Measurements from ENCODE around the gene GART.
"Not testable (repeated sequence)": the region's sequence is repeated elsewhere in the genome, so short reads cannot be mapped to it uniquely, and the experiment has no call there.

The GART gene

DNA sequence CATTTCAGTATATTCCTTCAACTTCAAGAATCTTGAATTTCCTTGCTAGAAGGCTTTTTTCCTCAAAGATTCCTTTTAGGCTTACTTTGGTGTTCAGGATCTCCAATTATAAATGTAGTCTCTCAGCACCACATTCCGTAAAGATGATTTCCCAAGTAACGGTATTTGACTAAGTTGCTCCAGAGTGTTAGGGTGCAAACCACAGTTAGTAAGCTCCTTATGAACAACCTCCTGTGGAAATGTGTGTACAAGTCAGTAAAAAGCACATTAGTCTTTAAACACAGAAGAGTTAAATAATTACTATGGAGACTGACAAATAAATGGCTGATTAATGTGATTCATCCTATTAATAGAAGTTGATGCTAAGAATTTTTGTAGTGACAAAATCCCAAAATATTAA, 36.3 kb upstream of the GART start:
- Histone ChIP-seq H3K27me3 (ENCODE audit: insufficient read depth, insufficient read length) (no peaks in the 10 kb centered on the region), H3K4me3 (ENCODE audit: insufficient read length, low read depth) (no peak overlapping the region), H3K36me3 (ENCODE audit: insufficient read depth, insufficient read length, low read length) (peaks cover 90% of the 10 kb centered on the region), H3K9ac (ENCODE audit: insufficient read length, low read depth) (no peak overlapping the region), H3K4me1 (ENCODE audit: insufficient read depth, insufficient read length) (no peaks in the 10 kb centered on the region), H3K9me3 (ENCODE audit: insufficient read depth, low read length) (no peaks in the 10 kb centered on the region)
- no peak for DNase-seq (ENCODE audit: low read depth, low spot score)
- no peak for TF ChIP-seq SUZ12 (IDR thresholded peaks at IDR 0.05; ENCODE audit: extremely low read depth, insufficient read depth, insufficient read length)
- no peak for TF ChIP-seq ZNF274 (IDR thresholded peaks at IDR 0.05; ENCODE audit: low read depth, low read length)
- TF ChIP-seq YY1 (IDR thresholded peaks at IDR 0.05; ENCODE audit: insufficient read depth, insufficient read length) = no peak

GRCh38 chr21:33576741-33577141, 34.8 kb upstream of the GART start:
- not testable (repeated sequence) for H3K9ac ChIP-seq (ENCODE audit: insufficient read length, low read depth); H3K4me1 ChIP-seq (ENCODE audit: insufficient read depth, insufficient read length); H3K9me3 ChIP-seq (ENCODE audit: insufficient read depth, low read length); H3K4me3 ChIP-seq (ENCODE audit: insufficient read length, low read depth); H3K27me3 ChIP-seq (ENCODE audit: insufficient read depth, insufficient read length); DNase-seq (ENCODE audit: low read depth, low spot score)
- peaks cover 92% of the 10 kb centered on the region for H3K36me3 ChIP-seq (ENCODE audit: insufficient read depth, insufficient read length, low read length)

GRCh38 chr21:33572350-33572749, 30.4 kb upstream of the GART start:
- no peaks in the 10 kb centered on the region for H3K27me3 ChIP-seq (ENCODE audit: insufficient read depth, insufficient read length)
- H3K4me1 ChIP-seq (ENCODE audit: insufficient read depth, insufficient read length) = no peaks in the 10 kb centered on the region
- peaks cover 99% of the 10 kb centered on the region for H3K36me3 ChIP-seq (ENCODE audit: insufficient read depth, insufficient read length, low read length)
- H3K4me3 ChIP-seq (ENCODE audit: insufficient read length, low read depth) = no peak overlapping the region
- no peaks in the 10 kb centered on the region for H3K9me3 ChIP-seq (ENCODE audit: insufficient read depth, low read length)
- no peak for DNase-seq (ENCODE audit: low read depth, low spot score)
- TF ChIP-seq SUZ12 (IDR thresholded peaks at IDR 0.05; ENCODE audit: extremely low read depth, insufficient read depth, insufficient read length) (no peak), YY1 (IDR thresholded peaks at IDR 0.05; ENCODE audit: insufficient read depth, insufficient read length) (no peak), ZNF274 (IDR thresholded peaks at IDR 0.05; ENCODE audit: low read depth, low read length) (no peak)
- no peak overlapping the region for H3K9ac ChIP-seq (ENCODE audit: insufficient read length, low read depth)

DNA sequence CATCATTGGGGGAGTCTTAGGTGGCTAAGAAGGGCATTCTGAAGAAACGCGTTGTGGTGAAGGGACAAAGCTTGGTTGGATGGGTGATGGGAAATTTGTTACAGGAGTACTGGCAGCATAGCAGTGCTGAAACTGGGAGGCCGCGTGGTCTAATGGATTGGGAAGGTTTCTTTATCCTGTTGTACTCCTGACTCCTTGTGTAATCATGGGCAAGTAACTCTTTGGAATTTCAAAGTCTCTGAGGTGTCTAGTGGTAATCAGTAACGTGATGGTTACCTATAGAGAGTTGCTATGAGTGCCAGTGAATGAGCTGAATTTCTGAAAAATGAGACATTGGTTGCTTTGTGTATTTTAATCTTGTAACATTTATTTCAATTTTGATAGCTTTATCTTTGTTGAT, 28.1 kb upstream of the GART start:
- Histone ChIP-seq H3K36me3 (ENCODE audit: insufficient read depth, insufficient read length, low read length) (peaks cover 99% of the 10 kb centered on the region), H3K4me3 (ENCODE audit: insufficient read length, low read depth) (no peak overlapping the region)
- no peak for DNase-seq (ENCODE audit: low read depth, low spot score)

DNA sequence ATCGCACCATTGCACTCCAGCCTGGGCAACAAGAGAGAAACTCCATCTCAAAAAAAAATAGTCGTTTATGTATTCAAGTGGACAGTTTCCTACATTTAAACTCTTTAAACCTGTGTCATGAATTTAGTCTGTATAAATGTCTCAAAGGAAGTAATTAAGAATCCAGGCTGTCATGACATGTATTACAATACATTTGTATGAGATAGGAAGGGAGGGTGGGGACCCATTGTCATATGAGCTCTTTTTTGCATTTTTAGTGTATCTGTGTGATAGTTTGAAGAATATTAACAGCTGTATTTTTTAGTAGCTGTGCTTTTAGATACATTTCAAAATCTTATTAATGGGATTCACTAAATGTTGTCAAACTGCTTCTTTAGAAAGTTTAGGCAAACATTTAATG, 26.5 kb upstream of the GART start:
- Histone ChIP-seq H3K4me1 (ENCODE audit: insufficient read depth, insufficient read length) (no peaks in the 10 kb centered on the region), H3K36me3 (ENCODE audit: insufficient read depth, insufficient read length, low read length) (peaks cover 98% of the 10 kb centered on the region), H3K4me3 (ENCODE audit: insufficient read length, low read depth) (no peak overlapping the region), H3K9me3 (ENCODE audit: insufficient read depth, low read length) (no peaks in the 10 kb centered on the region), H3K9ac (ENCODE audit: insufficient read length, low read depth) (no peak overlapping the region), H3K27me3 (ENCODE audit: insufficient read depth, insufficient read length) (no peaks in the 10 kb centered on the region)
- TF ChIP-seq ZNF274 (IDR thresholded peaks at IDR 0.05; ENCODE audit: low read depth, low read length) (no peak), YY1 (IDR thresholded peaks at IDR 0.05; ENCODE audit: insufficient read depth, insufficient read length) (no peak), SUZ12 (IDR thresholded peaks at IDR 0.05; ENCODE audit: extremely low read depth, insufficient read depth, insufficient read length) (no peak)
- DNase-seq (ENCODE audit: low read depth, low spot score) = no peak

More for the DNA sequence above, 28.1 kb upstream of the GART start:
- Histone ChIP-seq H3K9me3 (ENCODE audit: insufficient read depth, low read length) (no peaks in the 10 kb centered on the region), H3K4me1 (ENCODE audit: insufficient read depth, insufficient read length) (no peaks in the 10 kb centered on the region), H3K9ac (ENCODE audit: insufficient read length, low read depth) (no peak overlapping the region), H3K27me3 (ENCODE audit: insufficient read depth, insufficient read length) (no peaks in the 10 kb centered on the region)
- no peak for TF ChIP-seq ZNF274 (IDR thresholded peaks at IDR 0.05; ENCODE audit: low read depth, low read length)
- no peak for TF ChIP-seq YY1 (IDR thresholded peaks at IDR 0.05; ENCODE audit: insufficient read depth, insufficient read length)
- no peak for TF ChIP-seq SUZ12 (IDR thresholded peaks at IDR 0.05; ENCODE audit: extremely low read depth, insufficient read depth, insufficient read length)

DNA sequence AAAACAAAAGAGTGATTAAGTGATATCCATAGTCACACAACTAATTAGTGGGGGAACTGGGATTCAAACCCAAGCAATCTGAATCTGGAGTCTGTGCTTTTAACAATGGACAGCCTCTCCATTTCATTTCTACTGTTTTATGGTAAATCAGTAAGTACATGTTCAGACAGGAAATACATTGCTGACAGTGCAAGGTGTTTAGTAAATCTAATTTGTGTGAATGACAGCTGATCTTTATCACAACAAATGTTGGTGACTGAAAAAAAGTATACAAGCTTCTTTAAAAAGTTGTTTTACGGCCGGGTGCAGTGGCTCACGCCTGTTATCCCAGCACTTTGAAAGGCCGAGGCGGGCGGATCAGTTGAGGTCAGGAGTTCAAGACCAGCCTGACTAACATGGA, 26.0 kb upstream of the GART start:
- Histone ChIP-seq H3K4me3 (ENCODE audit: insufficient read length, low read depth) (no peak overlapping the region), H3K27me3 (ENCODE audit: insufficient read depth, insufficient read length) (no peaks in the 10 kb centered on the region), H3K9ac (ENCODE audit: insufficient read length, low read depth) (no peak overlapping the region), H3K9me3 (ENCODE audit: insufficient read depth, low read length) (no peaks in the 10 kb centered on the region), H3K36me3 (ENCODE audit: insufficient read depth, insufficient read length, low read length) (peaks cover 98% of the 10 kb centered on the region), H3K4me1 (ENCODE audit: insufficient read depth, insufficient read length) (no peaks in the 10 kb centered on the region)
- TF ChIP-seq SUZ12 (IDR thresholded peaks at IDR 0.05; ENCODE audit: extremely low read depth, insufficient read depth, insufficient read length) (no peak), YY1 (IDR thresholded peaks at IDR 0.05; ENCODE audit: insufficient read depth, insufficient read length) (no peak), ZNF274 (IDR thresholded peaks at IDR 0.05; ENCODE audit: low read depth, low read length) (no peak)
- no peak for DNase-seq (ENCODE audit: low read depth, low spot score)

- H3K9me3 ChIP-seq (ENCODE audit: insufficient read depth, low read length) = no peaks in the 10 kb centered on the region
- H3K4me1 ChIP-seq (ENCODE audit: insufficient read depth, insufficient read length) = no peaks in the 10 kb centered on the region
- peaks cover 98% of the 10 kb centered on the region for H3K36me3 ChIP-seq (ENCODE audit: insufficient read depth, insufficient read length, low read length)
- no peaks in the 10 kb centered on the region for H3K27me3 ChIP-seq (ENCODE audit: insufficient read depth, insufficient read length)
- no peak for DNase-seq (ENCODE audit: low read depth, low spot score)
- no peak overlapping the region for H3K9ac ChIP-seq (ENCODE audit: insufficient read length, low read depth)
- no peak overlapping the region for H3K4me3 ChIP-seq (ENCODE audit: insufficient read length, low read depth)
- TF ChIP-seq YY1 (IDR thresholded peaks at IDR 0.05; ENCODE audit: insufficient read depth, insufficient read length) (no peak), ZNF274 (IDR thresholded peaks at IDR 0.05; ENCODE audit: low read depth, low read length) (no peak), SUZ12 (IDR thresholded peaks at IDR 0.05; ENCODE audit: extremely low read depth, insufficient read depth, insufficient read length) (no peak)
Observed at GRCh38 chr21:33566514-33566913, 24.6 kb upstream of the GART start.

- no peak overlapping the region for H3K9ac ChIP-seq (ENCODE audit: insufficient read length, low read depth)
- no peaks in the 10 kb centered on the region for H3K4me1 ChIP-seq (ENCODE audit: insufficient read depth, insufficient read length)
- no peaks in the 10 kb centered on the region for H3K9me3 ChIP-seq (ENCODE audit: insufficient read depth, low read length)
- H3K4me3 ChIP-seq (ENCODE audit: insufficient read length, low read depth) = no peak overlapping the region
- TF ChIP-seq YY1 (IDR thresholded peaks at IDR 0.05; ENCODE audit: insufficient read depth, insufficient read length) = no peak
- TF ChIP-seq SUZ12 (IDR thresholded peaks at IDR 0.05; ENCODE audit: extremely low read depth, insufficient read depth, insufficient read length) = no peak
- no peak for TF ChIP-seq ZNF274 (IDR thresholded peaks at IDR 0.05; ENCODE audit: low read depth, low read length)
- peaks cover 98% of the 10 kb centered on the region for H3K36me3 ChIP-seq (ENCODE audit: insufficient read depth, insufficient read length, low read length)
- no peak for DNase-seq (ENCODE audit: low read depth, low spot score)
- H3K27me3 ChIP-seq (ENCODE audit: insufficient read depth, insufficient read length) = no peaks in the 10 kb centered on the region
Observed at GRCh38 chr21:33562389-33562788, 20.5 kb upstream of the GART start.
